Aorta (tissue), 5 donors: ENCODE measurements around the gene ADAMTSL1. TPM values are rescaled to one million over a fixed set of nuclear protein-coding genes. Genes with fewer than 3 reads are reported as not detected.

Experiments
- ATAC-seq: fragments of 200-7000 bp; cut with Tn5 transposase; one replicate; pipeline ENCODE4 v1.9.1; 2022; ENCODE audit warnings: moderate library complexity; ENCODE audit not compliant: low FRiP score
- DNase-seq, 2 donors: peaks; one replicate each; pipeline ENCODE4 v3.0.0-alpha.2; 2020
- H3K27ac ChIP-seq, 2 donors: one replicate each; pipeline ENCODE4 v1.5.1; 2013; ENCODE audit warnings: low read length in 2 of 2, mild to moderate bottlenecking in 2 of 2, moderate library complexity in 2 of 2, control low read depth in 1 of 2, inconsistent platforms in 1 of 2, low read depth in 1 of 2
- H3K27me3 ChIP-seq, 2 donors: one replicate each; pipeline ENCODE4 v1.6.1; 2013; ENCODE audit warnings: control low read depth in 1 of 2, low read length in 1 of 2, mild to moderate bottlenecking in 1 of 2, moderate library complexity in 1 of 2; ENCODE audit not compliant: insufficient read depth in 2 of 2, control insufficient read depth in 1 of 2
- H3K36me3 ChIP-seq, 2 donors: one replicate each; pipeline ENCODE4 v1.6.1; 2013; ENCODE audit warnings: control low read depth in 1 of 2, low read length in 1 of 2, mild to moderate bottlenecking in 1 of 2; ENCODE audit not compliant: insufficient read depth in 2 of 2, control insufficient read depth in 1 of 2
- H3K4me1 ChIP-seq, 2 donors: one replicate each; pipeline ENCODE4 v1.6.1; 2013; ENCODE audit warnings: low read length in 2 of 2, control low read depth in 1 of 2, mild to moderate bottlenecking in 1 of 2, moderate library complexity in 1 of 2; ENCODE audit not compliant: insufficient read depth in 2 of 2, control insufficient read depth in 1 of 2
- H3K4me3 ChIP-seq, 2 donors: one replicate each; pipeline ENCODE4 v1.5.1; 2013; ENCODE audit warnings: low read length in 2 of 2, control low read depth in 1 of 2, mild to moderate bottlenecking in 1 of 2
- H3K9me3 ChIP-seq: one replicate; pipeline ENCODE4 v1.6.1; 2013; ENCODE audit warnings: mild to moderate bottlenecking, low read length; ENCODE audit not compliant: control insufficient read depth
- WGBS, 2 donors: extraction: QIAGEN DNeasy Blood & Tissue Kit; methylation state at CpG; one replicate each; pipeline ENCODE4 v1.1.7; 2013; 5-methylcytosine and 5-hydroxymethylcytosine counted together
- intact Hi-C, 2 donors: fragments of 100-400 bp; cut with DNase I; formaldehyde crosslinking; loops; one replicate each; pipeline versions ENCODE4 v1.14.2 to v1.15.0; 2022
- polyA plus RNA-seq, 2 donors: library from polyadenylated mRNA; stranded (reverse); fragments of 200-250 nt; gene quantifications; one replicate each; pipeline ENCODE4 v1.2.3, GENCODE V29; 2013
- total RNA-seq, 2 donors: library from RNA; stranded (reverse); fragmentation: NEBNext Ultra II Directional; extraction: Animal tissue kit (Norgen Biotek cat#: 25700); gene quantifications; one replicate each; pipeline ENCODE4 v1.2.1, GENCODE V29; 2021
- donor health status: healthy with polysubstance abuse.
- donor health status: Bipolar disorder and iron deficiency.
- donor health status: DM: no; HTN: no; CAD: no.
- donor health status: DM: no; HTN: no; CAD: no.
- donor health status: DM: yes; HTN: yes; CAD: no.

The ADAMTSL1 gene
- total and polyA plus RNA-seq, 4 donors = 6.6 to 54.2 (median 30.0) TPM

GRCh38 chr9:18459962-18460584 is 13.9 kb upstream of the ADAMTSL1 start:
- peaks cover 0 to 1% of the 10 kb centered on the region in 2 donors for H3K4me1 ChIP-seq
- H3K27ac ChIP-seq = no peak overlapping the region
- no peak for DNase-seq
- 83% methylated on average over 7 of the region's 7 CpGs for WGBS, 2 donors
- no peak overlapping the region for H3K4me3 ChIP-seq
- no peaks in the 10 kb centered on the region for H3K9me3 ChIP-seq
- peak; percentile 36 for ATAC-seq
- intact Hi-C loops = no loop called here
- no peaks in the 10 kb centered on the region for H3K27me3 ChIP-seq
- no peaks in the 10 kb centered on the region for H3K36me3 ChIP-seq

GRCh38 chr9:18461496-18461895 is 12.5 kb upstream of the ADAMTSL1 start:
- H3K27me3 ChIP-seq = no peaks in the 10 kb centered on the region

GRCh38 chr9:18463991-18464390 is 10.0 kb upstream of the ADAMTSL1 start:
- no peak overlapping the region for H3K27ac ChIP-seq
- no peak for DNase-seq
- no peaks in the 10 kb centered on the region for H3K9me3 ChIP-seq
- no peak overlapping the region for H3K4me3 ChIP-seq
- H3K27me3 ChIP-seq = no peaks in the 10 kb centered on the region
- ATAC-seq = no peak
- H3K36me3 ChIP-seq = no peaks in the 10 kb centered on the region
- intact Hi-C loops = no loop called here
- H3K4me1 ChIP-seq = peaks cover 0 to 4% of the 10 kb centered on the region in 2 donors

More at GRCh38 chr9:18461496-18461895, 12.5 kb upstream of the ADAMTSL1 start:
- no peak overlapping the region for H3K4me3 ChIP-seq
- no peaks in the 10 kb centered on the region for H3K9me3 ChIP-seq
- WGBS, 2 donors = 92 to 98% methylated on average over 4 of the region's 4 CpGs
- intact Hi-C loops = no loop called here
- ATAC-seq (no peak), DNase-seq (no peak)
- H3K27ac ChIP-seq = no peak overlapping the region
- no peaks in the 10 kb centered on the region for H3K36me3 ChIP-seq
- H3K4me1 ChIP-seq = peaks cover 0 to 4% of the 10 kb centered on the region in 2 donors

DNA sequence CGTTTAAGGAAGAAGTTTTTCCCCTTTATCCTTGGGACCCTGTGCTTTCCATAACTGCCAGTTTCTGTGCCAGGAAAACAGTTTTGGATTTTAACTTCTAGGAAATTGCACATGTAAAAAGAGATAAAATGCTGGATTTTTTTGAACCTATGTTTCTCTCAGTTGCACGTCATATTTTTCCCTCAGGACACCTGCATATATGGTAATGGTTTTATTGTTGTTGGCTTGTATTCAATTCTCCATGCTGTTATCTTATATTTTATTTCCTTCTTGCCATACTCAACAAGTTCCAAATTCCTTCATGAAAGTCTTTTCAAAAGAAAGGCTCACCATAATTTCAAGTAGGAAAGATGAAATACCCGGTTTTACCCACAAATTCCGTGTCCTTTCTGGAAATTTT is 7.9 kb upstream of the ADAMTSL1 start:
- Histone ChIP-seq H3K4me1 (peaks cover 0 to 4% of the 10 kb centered on the region in 2 donors), H3K9me3 (no peaks in the 10 kb centered on the region), H3K4me3 (no peak overlapping the region), H3K27ac (no peak overlapping the region), H3K36me3 (no peaks in the 10 kb centered on the region), H3K27me3 (no peaks in the 10 kb centered on the region)
- no peak for ATAC-seq
- WGBS, 2 donors = 40 to 41% methylated on average over 4 of the region's 4 CpGs
- intact Hi-C loops = no loop called here
- DNase-seq = no peak

DNA sequence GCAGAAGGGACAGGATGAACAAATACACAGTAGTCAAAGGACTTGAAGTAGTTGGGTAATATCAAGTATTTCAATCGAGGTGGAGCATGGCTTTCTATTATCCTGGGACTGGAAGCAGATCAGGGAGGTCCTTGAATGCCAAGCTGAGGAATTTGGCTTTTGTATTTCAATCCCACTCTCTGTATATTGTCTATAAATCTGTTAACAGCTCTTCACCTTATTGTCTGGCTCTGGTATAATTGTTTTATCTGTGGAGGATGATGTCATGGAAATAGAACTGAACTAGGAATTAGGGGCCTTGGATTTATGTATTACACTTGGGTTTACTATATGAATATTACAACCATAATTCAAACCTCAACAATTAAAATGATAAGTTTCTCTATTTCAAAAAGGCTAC is 6.3 kb upstream of the ADAMTSL1 start:
- no peaks in the 10 kb centered on the region for H3K27me3 ChIP-seq
- H3K27ac ChIP-seq = no peak overlapping the region
- no peaks in the 10 kb centered on the region for H3K9me3 ChIP-seq
- intact Hi-C loops = no loop called here
- no peak overlapping the region for H3K4me3 ChIP-seq
- ATAC-seq (no peak), DNase-seq (no peak)
- H3K36me3 ChIP-seq = no peaks in the 10 kb centered on the region
- 48 to 51% methylated on average over 1 of the region's 1 CpG for WGBS, 2 donors
- H3K4me1 ChIP-seq = peaks cover 0 to 4% of the 10 kb centered on the region in 2 donors

DNA sequence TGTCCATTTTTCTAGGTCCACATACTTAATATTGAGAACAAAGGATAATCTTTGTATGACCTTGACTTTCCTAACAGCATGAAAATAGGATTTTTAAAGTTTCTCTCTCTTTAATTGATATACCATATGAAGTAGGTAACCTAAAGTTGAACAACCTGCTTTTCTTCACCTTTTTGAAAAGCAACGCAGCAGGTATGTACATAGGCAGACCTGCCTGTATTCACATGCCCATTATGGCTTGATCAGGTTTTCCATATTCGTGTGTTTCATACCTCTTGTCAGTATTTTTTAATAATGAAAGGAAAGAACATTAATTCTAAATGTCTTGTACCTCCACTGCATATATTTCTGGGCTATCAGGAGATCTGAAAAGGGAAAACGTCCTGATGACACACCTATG is 1.5 kb upstream of the ADAMTSL1 start:
- intact Hi-C loops = no loop called here
- H3K4me1 ChIP-seq = peaks cover 2 to 4% of the 10 kb centered on the region in 2 donors
- no peaks in the 10 kb centered on the region for H3K9me3 ChIP-seq
- 86 to 88% methylated on average over 3 of the region's 3 CpGs for WGBS, 2 donors
- H3K4me3 ChIP-seq = no peak overlapping the region
- peak overlapping the region in 1 of 2 donors; percentile 61 for H3K27ac ChIP-seq
- ATAC-seq (no peak), DNase-seq (no peak)
- H3K36me3 ChIP-seq = no peaks in the 10 kb centered on the region
- no peaks in the 10 kb centered on the region for H3K27me3 ChIP-seq

DNA sequence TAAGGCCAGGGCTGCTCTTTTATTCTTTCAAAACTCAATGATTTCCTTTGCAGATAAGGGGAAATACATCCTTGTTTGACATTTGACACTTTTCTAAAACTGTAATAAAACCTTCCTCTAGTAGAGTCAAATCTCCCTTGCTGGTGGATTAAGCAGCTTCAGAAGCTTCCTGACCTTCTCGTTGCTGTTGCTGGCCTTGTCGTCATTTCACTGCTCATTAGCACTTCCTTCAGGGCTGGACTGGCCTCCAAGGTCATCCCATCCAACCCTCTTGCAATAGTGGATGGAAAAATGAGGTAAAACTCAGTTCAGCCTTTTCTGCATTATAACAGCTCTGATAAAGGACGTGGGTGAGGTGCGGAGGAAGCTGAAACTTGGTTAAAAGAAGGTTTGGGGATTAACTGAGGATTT is 1.1 kb upstream of the ADAMTSL1 start:
- H3K36me3 ChIP-seq = no peaks in the 10 kb centered on the region
- H3K27me3 ChIP-seq = no peaks in the 10 kb centered on the region
- no peak overlapping the region for H3K4me3 ChIP-seq
- ATAC-seq (peak; percentile 40), DNase-seq (no peak)
- 61 to 64% methylated on average over 4 of the region's 4 CpGs for WGBS, 2 donors
- no peaks in the 10 kb centered on the region for H3K9me3 ChIP-seq
- H3K4me1 ChIP-seq = peaks cover 2 to 4% of the 10 kb centered on the region in 2 donors
- peak overlapping the region; percentile 61 to 71 for H3K27ac ChIP-seq
- intact Hi-C loops = no loop called here

DNA sequence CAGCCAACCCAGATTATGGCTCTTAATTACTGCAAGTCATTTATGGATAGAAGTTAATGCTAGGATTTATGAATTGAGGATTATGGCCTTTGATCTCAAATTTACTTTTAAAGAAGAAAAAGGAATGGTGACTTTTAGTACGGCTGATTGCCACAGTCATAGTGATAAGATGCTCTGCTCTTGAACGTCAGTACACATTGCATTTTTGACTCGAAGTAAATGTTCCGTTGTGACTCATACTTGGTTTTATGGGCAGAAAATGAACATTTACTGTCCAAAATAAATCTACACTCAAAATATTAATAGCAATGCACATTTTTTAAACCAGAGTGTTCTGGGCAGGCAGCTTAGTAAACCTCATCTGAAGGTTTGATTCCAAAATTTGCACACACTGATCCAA is 830 bp downstream of the ADAMTSL1 start:
- Histone ChIP-seq H3K4me3 (peak overlapping the region; percentile 49 to 69), H3K4me1 (peaks cover 4 to 6% of the 10 kb centered on the region in 2 donors), H3K9me3 (no peaks in the 10 kb centered on the region), H3K36me3 (no peaks in the 10 kb centered on the region), H3K27ac (peak overlapping the region; percentile 63 to 69), H3K27me3 (no peaks in the 10 kb centered on the region)
- ATAC-seq (peak; percentile 53), DNase-seq (no peak)
- 4 to 8% methylated on average over 4 of the region's 4 CpGs for WGBS, 2 donors
- intact Hi-C loops = no loop called here

DNA sequence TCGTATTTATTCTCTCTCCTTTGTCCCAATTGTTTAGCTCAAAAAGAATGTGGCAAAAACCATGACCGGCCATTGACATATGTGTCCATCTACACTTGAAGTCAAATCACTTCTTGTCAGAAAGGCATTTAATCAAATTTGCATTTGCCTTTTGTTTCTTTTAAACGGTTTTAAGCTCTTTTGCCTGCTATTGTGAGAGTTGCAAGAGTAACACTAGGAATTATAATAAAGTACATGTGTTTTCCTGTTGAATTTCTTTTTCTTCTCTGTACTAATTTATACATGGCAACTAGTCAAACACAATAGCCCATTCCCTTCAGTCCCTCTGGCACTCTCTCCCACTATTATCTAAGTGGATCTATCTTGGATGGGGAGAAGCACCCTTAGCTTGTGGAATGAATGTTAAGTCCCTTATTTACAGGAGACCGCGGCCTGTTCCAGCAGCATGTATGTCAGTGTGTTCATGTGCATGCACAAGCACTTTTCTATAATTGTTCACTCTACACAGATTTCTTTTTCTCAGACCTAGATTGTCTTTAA is 3.2 kb downstream of the ADAMTSL1 start:
- Histone ChIP-seq H3K27me3 (no peaks in the 10 kb centered on the region), H3K9me3 (no peaks in the 10 kb centered on the region), H3K4me3 (no peak overlapping the region), H3K4me1 (peaks cover 4 to 6% of the 10 kb centered on the region in 2 donors), H3K36me3 (no peaks in the 10 kb centered on the region), H3K27ac (peak overlapping the region; percentile 60 to 63)
- intact Hi-C loops = no loop called here
- no peak for DNase-seq
- no peak for ATAC-seq
- WGBS, 2 donors = 51 to 52% methylated on average over 5 of the region's 5 CpGs
